ENCODE data around the gene UTS2.

UTS2 gene

GRCh38 chr1:7852804-7853683 lies at the start of gene UTS2:
Gene UTS2, minus strand, starts transcription at chr1:7853065. Its CDS starts 62 bp downstream, at chr1:7853003.
- peak; percentile 58 for DNase-seq

GRCh38 chr1:7899741-7900140 lies 46.9 kb upstream of the UTS2 start:
- no peak for DNase-seq

GRCh38 chr1:7898962-7899361 lies 46.1 kb upstream of the UTS2 start:
- DNase-seq: no peak

GRCh38 chr1:7896994-7897393 lies 44.1 kb upstream of the UTS2 start:
- DNase-seq: no peak

GRCh38 chr1:7893529-7894180 lies 40.8 kb upstream of the UTS2 start:
- no peak for DNase-seq

- no peak for DNase-seq
Observed at GRCh38 chr1:7891804-7892203, 38.9 kb upstream of the UTS2 start.

GRCh38 chr1:7890853-7891252 lies 38.0 kb upstream of the UTS2 start:
- DNase-seq: no peak

- no peak for DNase-seq
Observed at GRCh38 chr1:7888248-7889081, 35.6 kb upstream of the UTS2 start.

- no peak for DNase-seq
Observed at GRCh38 chr1:7886405-7886745, 33.5 kb upstream of the UTS2 start.

- peak; percentile 29 for DNase-seq
Observed at GRCh38 chr1:7885513-7886404, 32.9 kb upstream of the UTS2 start.

- DNase-seq: no peak
Observed at GRCh38 chr1:7884757-7885156, 31.9 kb upstream of the UTS2 start.

GRCh38 chr1:7879228-7879627 lies 26.4 kb upstream of the UTS2 start:
- DNase-seq: no peak

GRCh38 chr1:7878027-7878426 lies 25.2 kb upstream of the UTS2 start:
- DNase-seq: no peak

GRCh38 chr1:7873801-7874795 lies 21.2 kb upstream of the UTS2 start:
- DNase-seq: no peak

- no peak for DNase-seq
Observed at GRCh38 chr1:7871136-7871535, 18.3 kb upstream of the UTS2 start.

- DNase-seq: no peak
Observed at GRCh38 chr1:7869136-7869920, 16.5 kb upstream of the UTS2 start.

- no peak for DNase-seq
Observed at GRCh38 chr1:7868070-7868780, 15.4 kb upstream of the UTS2 start.

- DNase-seq: no peak
Observed at GRCh38 chr1:7865978-7866377, 13.1 kb upstream of the UTS2 start.

- no peak for DNase-seq
Observed at GRCh38 chr1:7863756-7864328, 11.0 kb upstream of the UTS2 start.
